HG03064 (cell line): ENCODE data around the gene BTNL9.
"Not testable (repeated sequence)": the region's sequence is repeated elsewhere in the genome, so short reads cannot be mapped to it uniquely, and the experiment has no call there.

ENCODE experiments used
- ATAC-seq: cut with Tn5 transposase; IDR thresholded peaks from one replicate; pipeline ENCODE4 v1.9.1; 2021; ENCODE audit warnings: low read depth; ENCODE audit not compliant: unreplicated experiment

The BTNL9 gene

DNA sequence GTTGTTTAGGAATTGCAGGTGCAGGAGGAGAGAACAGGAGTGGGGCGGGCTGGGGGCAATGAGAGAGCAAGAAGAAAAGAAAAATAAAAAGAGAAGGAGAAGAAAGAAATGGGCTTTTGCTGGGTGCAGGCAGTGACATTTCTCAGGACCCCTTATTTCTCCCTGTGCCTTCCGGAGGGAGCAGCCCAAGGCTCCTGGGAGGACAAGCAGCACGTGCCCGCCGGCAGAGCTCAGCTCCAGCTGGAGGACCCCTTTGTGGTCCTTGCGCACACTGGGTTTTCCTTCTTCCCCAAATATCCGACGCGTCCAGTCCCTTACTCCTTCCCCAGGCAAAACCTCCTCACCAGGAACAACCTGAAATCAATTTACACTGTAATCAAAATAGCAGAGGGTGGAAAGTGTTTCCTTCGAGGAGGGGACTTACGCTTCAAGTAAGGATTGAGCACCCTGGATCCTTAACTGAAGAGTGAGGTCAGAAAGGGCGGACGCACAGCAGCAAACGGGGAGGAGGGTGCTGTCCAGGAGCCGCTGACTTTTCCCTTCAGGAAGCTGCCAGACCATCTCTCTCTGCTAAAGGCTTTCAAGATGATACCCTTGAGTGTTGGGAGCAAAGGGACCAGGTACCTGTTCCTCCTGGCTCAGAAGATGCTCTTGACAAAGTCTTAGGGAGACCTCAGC is 2.1 kb downstream of the BTNL9 start:
- ATAC-seq, result no peak

DNA sequence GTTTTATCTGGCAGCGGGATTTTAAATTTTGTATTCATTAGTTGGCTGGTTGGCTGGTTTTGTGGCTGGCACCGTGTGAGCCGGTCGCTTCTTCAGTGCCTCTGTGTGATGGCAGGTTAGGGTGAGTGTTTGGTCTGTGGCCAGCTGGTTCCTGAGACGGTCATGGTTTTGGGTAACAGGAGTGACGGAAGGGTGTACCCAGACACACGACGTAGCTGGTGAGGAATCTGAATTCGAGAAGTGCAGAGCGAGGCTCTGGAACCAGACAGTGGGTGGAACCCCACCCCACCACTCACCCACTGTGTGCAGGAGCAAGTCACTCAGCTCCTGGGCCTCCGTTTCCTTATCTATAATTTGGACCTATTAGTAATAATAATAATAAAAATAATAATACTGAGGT is 2.7 kb downstream of the BTNL9 start:
- ATAC-seq, result no peak

DNA sequence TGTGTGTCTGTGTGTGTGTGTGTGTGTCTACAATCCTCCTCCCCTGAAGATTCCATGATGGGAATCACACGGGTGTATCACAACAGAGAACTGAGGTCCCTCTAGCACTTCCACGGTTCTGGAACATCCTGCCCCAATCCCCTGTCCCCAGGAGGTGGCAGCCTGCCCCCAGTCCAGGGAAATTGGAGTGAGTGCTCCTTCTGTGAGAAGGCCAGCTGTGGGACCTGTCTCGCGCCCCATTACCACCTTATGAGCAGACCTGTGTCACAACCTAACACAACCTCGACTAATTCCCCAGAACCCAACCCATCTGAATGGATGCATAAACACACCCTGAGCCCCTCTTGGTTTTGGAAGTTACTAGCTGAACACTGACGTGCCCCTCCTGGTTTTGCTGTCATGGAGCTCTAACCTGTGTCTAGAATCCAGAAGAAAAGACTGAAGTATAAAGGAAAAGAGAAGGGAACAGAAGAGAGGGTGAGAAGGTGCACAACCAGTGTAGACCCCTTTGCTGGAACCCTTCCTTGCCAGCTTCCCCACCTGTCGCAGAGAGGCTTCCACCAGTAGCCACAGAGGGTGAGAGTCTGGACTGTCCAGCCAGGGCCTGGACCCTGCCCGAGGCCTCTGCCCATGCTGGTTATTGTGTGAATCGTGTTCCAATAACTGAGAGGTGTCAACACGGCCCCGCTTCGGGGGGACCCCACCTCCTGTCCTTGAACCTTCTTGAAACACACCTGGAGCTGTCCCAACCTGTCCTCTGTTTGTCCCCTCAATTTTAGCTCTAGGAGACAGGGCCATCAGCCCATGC is 3.4 kb downstream of the BTNL9 start:
- no peak for ATAC-seq

DNA sequence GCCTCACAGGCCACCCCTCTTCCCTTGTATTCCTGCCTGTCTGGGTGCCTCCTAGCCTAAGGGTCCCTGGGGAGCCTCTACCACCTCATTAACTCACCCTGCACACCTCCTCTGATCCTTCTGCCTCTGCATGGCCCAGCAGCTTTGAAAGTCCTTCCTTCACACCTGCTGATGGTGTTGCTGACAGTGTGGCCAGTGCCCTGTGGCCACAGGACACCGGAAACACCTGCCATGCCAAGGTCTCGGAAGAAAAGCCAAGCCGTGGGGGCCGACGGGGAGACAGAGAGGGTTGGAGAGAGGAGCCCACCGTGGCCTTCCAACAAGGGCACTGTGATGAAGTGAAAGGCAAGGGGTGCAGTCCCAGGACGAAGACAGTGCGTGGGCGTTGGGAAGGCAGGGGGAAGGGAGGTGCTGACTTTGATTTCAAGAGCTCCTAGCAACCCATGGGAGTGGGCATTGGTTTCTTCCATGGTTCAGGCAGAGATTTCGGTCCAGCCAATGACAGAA is 4.1 kb downstream of the BTNL9 start:
- no peak for ATAC-seq

DNA sequence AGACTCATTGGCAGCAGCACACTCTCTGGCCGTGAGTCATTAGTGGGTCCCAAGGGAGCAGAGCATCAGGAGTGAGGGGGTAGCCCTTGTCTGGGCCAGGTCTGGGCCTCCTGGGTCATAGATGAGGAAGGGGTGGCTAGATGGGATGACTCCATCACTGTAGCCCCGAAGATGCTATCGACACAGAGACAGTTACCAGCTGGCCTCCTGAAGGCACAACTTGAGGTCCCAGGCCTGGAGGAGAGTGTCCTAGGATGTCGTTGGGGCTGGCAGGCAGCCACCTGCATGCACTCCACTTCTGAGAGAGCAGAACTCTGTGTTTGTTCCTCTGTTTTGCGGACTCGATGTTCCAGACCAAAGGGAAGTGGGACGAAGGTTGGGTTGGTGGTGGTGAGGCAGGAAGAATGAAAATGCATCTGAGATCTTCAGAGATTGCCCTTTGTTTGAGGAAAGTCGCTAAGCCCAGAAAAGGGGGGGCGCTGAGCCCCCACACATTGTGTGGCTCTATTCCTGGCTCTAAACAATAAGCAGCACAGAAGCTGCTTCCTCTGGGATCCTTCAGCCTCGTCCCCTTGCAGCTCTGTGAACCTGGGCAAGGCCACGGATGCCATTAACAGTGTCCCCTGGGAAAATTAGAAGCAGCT is 4.7 kb downstream of the BTNL9 start:
- ATAC-seq, result no peak

DNA sequence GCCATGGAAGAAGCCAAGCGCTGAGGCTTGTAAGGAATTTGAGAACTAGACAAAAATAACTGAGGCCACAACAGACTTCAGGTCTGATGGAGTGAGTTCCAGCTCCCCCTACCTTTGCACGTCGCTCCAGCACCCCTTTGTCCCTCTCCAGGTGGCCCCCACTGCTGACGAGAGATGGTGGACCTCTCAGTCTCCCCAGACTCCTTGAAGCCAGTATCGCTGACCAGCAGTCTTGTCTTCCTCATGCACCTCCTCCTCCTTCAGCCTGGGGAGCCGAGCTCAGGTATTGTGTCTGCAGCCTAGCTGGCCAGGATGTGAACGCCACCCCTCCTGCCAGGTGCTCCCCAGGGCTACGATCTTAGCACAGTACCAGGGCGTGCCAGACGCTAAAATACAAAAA is 5.2 kb downstream of the BTNL9 start:
- ATAC-seq, result no peak

DNA sequence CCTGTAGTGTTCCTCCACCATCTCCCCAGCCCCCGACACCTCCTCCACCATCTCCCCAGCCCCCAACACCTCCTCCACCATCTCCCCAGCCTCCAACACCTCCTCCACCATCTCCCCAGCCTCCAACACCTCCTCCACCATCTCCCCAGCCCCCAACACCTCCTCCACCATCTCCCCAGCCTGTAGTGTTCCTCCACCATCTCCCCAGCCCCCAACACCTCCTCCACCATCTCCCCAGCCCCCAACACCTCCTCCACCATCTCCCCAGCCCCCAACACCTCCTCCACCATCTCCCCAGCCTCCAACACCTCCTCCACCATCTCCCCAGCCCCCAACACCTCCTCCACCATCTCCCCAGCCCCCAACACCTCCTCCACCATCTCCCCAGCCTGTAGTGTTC is 5.8 kb downstream of the BTNL9 start:
- ATAC-seq, result not testable (repeated sequence)

DNA sequence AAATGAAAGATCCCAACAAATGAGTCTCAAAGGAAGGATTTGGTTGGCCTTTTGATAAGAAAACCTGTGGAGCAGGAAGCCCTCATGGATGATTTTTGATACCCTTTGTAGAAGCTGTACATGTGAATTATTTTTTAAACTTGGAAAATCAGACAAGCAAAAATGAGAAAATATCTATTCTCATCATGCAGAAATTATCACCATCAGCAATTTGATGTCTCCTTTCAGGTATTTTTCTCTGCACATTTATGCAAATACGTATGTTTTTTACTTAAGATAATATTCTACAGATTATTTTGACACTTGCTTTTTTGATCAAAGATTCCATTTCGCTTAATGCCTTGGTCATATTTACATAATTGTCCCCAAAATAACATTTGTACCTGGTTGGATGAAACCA is 7.2 kb downstream of the BTNL9 start:
- no peak for ATAC-seq

DNA sequence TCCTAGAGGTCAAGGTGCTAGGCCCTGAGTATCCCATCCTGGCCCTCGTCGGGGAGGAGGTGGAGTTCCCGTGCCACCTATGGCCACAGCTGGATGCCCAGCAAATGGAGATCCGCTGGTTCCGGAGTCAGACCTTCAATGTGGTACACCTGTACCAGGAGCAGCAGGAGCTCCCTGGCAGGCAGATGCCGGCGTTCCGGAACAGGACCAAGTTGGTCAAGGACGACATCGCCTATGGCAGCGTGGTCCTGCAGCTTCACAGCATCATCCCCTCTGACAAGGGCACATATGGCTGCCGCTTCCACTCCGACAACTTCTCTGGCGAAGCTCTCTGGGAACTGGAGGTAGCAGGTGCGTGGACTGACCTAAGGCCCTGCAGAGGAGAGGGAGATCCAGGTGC is 7.9 kb downstream of the BTNL9 start:
- no peak for ATAC-seq

DNA sequence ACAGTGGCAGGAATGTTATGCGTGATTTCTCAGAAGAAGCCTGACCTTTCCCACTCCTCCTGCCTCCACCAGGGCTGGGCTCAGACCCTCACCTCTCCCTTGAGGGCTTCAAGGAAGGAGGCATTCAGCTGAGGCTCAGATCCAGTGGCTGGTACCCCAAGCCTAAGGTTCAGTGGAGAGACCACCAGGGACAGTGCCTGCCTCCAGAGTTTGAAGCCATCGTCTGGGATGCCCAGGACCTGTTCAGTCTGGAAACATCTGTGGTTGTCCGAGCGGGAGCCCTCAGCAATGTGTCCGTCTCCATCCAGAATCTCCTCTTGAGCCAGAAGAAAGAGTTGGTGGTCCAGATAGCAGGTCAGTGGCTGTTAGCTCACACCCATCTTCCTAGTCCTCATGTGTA is 9.9 kb downstream of the BTNL9 start:
- no peak for ATAC-seq

DNA sequence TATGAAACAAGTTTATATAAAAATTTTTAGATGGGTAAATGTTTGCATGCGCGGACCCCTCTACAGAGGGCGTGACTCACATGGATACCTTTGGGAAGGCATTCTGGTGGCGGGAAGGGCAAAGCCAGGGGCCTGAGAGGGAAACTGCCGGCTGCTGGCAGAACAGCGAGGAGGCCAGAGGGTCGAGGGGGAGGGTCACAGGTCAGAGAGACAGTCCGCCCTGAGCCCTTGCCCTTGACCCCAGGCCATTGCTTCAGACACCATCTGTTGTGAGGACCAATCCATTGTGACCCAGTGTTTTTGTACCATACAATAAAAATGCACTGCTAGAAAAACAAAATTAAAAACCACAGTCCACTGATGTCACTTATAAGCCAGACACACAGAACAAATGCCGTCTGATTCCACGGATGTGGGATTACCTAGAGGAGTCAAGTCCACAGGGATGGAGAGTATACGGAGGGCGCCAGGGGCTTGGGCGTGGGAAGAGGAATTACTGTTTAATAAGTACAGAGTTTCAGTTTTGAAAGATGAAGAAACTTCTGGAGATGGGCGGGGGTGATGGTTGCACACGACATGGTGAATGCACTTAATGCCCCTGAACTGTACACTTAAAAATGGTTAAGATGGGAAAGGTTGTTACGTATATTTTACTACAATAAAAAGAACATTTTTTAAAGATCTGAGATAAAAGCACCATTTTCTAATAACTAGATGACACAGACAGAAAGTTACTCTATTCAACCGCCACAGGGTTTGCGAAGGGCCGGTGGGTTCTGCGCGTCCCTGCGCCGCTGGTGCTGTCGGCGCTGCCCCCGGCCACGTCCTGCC is 12.0 kb downstream of the BTNL9 start:
- no peak for ATAC-seq

DNA sequence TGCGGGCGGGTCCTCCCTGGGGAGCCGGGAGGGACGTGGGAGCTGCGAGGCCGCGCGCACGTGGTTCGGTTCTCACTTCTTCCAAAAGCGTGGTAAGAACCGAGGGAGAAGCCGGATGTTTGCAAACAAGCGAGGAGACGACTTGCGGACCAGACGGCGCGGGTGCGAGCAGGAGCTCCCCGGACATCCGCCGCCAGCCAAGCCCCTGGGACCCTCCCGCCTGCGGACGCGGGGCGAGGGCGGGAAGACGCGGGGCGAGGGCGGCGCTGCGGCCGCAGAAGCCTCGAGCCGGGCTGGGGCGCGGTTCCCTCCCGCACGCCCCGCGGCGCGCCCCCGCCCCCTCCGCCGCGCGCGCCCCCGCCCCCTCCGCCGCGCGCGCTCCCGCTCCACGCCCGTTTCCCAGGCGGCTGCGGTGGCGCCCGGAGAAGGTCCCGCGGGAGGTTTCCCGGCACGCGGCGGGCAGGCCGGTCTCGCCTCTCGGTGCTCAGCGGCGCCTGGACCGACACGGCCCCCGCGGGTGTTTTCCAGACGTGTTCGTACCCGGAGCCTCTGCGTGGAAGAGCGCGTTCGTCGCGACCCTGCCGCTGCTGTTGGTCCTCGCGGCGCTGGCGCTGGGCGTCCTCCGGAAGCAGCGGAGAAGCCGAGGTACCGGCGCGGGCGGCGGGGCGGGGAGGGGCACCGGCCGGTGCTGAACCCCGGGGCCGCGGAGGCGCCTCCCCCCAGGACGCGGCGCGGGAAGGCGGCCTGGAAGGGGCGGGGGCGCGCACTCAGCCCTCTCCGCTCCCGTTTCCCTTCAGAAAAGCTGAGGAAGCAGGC is 12.8 kb downstream of the BTNL9 start:
- ATAC-seq, result no peak

DNA sequence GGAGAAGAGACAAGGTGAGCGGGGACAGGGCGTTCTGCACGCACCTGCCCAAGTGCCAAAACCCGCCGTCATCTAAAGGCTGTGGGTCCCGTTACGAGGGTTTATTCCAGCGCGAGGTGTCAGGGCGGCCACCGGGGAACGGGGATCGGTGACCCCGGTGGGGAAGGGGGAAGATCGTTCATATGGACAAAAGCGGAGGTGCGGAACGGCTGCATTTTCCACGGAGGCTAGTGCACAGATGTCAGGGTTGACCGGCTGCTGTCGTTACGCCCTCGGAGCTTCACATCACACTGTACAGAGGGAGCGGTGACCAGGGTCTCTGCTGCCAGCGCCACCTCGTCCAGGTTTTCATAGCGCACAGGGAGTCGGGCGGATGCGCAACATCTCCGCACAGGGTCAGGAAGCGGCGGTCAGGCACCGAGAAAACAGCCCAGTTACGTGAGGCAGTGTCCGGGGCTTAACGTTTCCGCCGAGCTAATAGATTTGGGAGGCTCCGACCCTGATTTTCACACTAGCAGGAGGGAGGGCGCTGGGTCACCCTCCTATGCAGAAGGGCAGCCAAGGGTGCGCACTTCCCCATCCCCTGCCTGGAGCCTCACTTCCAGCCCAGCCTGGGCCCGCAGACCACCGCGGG is 13.5 kb downstream of the BTNL9 start:
- ATAC-seq, result no peak

DNA sequence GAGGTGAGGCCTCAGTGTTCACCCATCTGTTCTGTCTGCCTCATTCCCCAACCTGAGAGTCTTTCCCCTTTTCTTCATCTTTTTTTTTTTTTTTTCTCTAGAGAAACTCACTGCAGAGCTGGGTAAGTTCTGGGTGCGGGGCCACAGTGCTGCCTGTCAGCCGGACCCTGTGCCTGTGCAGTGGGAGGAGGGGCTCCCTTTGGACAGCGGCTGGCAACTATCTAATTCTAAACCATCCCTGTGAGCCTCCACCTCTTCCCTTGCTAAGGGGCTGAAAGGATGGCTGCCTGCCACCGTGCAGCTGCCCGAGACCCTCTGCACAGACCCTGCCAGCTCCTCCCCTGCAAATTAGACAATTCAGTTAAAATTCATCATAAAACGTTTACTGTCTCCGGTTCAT is 14.1 kb downstream of the BTNL9 start:
- no peak for ATAC-seq

DNA sequence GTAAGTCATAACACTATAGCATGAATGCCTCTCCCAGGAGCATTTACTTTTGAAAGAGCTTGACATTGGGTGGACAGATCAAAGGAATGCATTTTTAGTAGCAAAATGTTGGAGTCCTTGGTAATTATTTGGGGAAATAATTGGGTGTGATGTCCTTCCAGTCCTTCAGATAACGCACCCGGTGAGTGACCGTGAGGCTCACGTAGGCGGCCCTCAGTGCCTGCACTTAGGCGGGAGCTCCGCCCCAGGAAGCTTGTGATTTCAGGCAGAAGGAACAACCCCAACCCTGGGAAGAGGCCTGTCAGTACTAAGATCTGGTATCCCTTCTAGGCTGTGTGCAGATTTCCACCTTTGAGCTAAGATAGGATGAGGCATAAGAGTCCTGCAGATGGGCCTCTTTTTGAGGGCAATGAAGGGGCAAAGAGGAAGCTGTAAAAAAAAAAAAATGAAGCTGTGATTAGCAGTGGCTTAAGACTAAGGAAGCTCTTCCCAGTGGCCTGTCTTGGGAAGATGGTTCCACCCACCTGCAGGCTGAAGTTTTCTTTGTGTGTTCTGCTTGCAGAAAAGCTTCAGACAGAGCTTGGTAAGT is 14.9 kb downstream of the BTNL9 start:
- ATAC-seq, result no peak

DNA sequence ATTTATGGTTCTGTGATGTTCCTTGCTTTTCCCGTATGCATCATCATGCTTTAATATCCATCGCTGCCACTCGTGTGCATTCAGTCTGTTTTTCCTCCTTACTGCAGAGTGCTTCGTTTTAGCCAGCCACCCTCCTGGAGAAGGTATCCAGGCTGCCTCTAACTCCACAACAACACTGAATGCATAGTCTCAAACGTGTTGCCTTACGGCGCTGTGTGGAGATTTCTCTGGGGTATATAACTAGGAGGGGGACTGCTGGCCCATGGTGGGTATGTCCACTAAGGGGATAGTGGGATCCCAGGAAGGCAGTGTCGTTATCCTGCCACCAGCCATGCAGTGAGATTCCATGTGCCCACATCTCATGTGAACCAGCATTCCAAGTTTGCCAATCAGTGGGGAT is 16.4 kb downstream of the BTNL9 start:
- ATAC-seq, result no peak

DNA sequence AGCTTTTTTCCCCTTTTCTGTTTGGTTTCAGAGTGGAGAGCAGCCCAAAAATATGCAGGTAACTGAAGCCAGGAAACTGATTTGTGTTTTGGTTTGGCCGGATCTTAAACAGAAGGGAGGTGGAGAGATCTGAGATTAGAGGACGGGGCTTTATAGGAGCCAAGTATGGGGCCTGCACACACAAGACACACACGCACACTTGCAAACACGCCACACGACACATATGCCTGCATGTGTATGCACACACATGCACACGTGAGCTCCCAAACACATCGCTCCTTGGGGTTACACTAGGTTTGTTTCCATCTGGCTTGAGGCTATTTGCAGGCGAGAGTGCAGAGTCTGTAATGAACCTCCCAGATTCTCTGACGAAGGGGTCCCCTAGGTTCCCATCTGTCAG is 18.3 kb downstream of the BTNL9 start:
- ATAC-seq, result no peak

DNA sequence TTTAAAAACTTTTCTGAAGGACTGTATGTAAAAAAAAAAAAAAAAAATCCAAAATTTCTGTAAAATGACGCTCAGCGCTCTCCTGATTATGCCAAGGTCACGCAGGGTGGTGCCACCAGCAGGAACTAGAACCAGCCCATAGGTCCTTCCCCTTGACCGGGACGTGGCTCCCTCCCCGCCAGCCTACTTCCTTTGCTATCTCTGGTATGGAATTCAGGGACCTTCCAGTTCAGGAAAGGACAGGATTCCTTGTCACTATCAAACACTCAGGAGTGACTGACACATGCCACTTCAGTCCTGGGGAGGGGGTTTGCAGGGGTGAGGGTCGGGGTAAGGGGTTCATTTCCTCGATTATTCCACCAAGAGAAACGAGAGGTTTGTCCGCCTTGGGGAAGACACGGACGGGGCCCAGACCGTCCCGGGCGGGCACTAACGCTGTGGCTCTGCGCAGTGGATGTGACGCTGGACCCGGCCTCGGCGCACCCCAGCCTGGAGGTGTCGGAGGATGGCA is 18.8 kb downstream of the BTNL9 start:
- ATAC-seq, result no peak
